Right lobe of liver (tissue), 4 donors: Measurements from ENCODE around the gene SPEF1.

Experiments
- CTCF ChIP-seq, 4 donors: fragments of 200-600 bp in 3 of 4; fragments of 450-650 bp in 1 of 4; IDR thresholded peaks; one replicate each; pipeline versions ENCODE4 v1.5.1 to v1.8.0; 2016 to 2022; ENCODE audit warnings: antibody characterized with exemption in 4 of 4, mild to moderate bottlenecking in 2 of 4
- POLR2A ChIP-seq: fragments of 450-650 bp; IDR thresholded peaks from one replicate; pipeline ENCODE4 v1.6.1; 2017; ENCODE audit warnings: antibody characterized with exemption, mild to moderate bottlenecking
- donor health status: DM: no; HTN: no; CAD: no.
- donor health status: DM: no; HTN: no; CAD: no.
- donor health status: DM: no; HTN: yes; CAD: no.

- TF ChIP-seq CTCF (IDR thresholded peaks at IDR 0.05) (no peak), POLR2A (no peak)
Observed at GRCh38 chr20:3803854-3804253, 22.6 kb upstream of the SPEF1 start.
